ENCODE measurements around the gene EFNA4. TPM values are rescaled to one million over a fixed set of nuclear protein-coding genes. Genes with fewer than 3 reads are reported as not detected.
"Not testable (repeated sequence)": the region's sequence is repeated elsewhere in the genome, so short reads cannot be mapped to it uniquely, and the experiment has no call there.

Gene EFNA4
- total RNA-seq, 2 experiments from 2014 or later: 6.6 to 8.5 TPM

GRCh38 chr1:155107309-155108264, 44.0 kb downstream of the EFNA4 start:
- H3K27ac Mint-ChIP-seq: no peak overlapping the region
- H3K36me3 Mint-ChIP-seq (ENCODE audit: low read depth): no peaks in the 10 kb centered on the region
- no peaks in the 10 kb centered on the region for H3K4me1 Mint-ChIP-seq
- no peak overlapping the region for H3K4me3 Mint-ChIP-seq
- no peak for DNase-seq
- CTCF ChIA-PET: interaction anchor here (0.8 to 2.9 kb wide), 4 partner anchors 16 to 65 kb away, joined by 3 to 9 read pairs (median 3); partner anchors contain the start of gene KRTCAP2
- peaks cover 22% of the 10 kb centered on the region for H3K27me3 Mint-ChIP-seq
- POLR2A ChIA-PET: no interaction called here
- no peaks in the 10 kb centered on the region for H3K9me3 Mint-ChIP-seq

- POLR2A ChIA-PET: no interaction called here
- H3K4me1 Mint-ChIP-seq: no peaks in the 10 kb centered on the region
- no peak for DNase-seq
- peaks cover 22% of the 10 kb centered on the region for H3K27me3 Mint-ChIP-seq
- CTCF ChIA-PET: interaction anchor here (1.1 kb wide), 1 partner anchor 16 kb away, joined by 3 read pairs; no protein-coding TSS in a partner anchor
- H3K36me3 Mint-ChIP-seq (ENCODE audit: low read depth): no peaks in the 10 kb centered on the region
- H3K9me3 Mint-ChIP-seq: no peaks in the 10 kb centered on the region
- no peak overlapping the region for H3K4me3 Mint-ChIP-seq
- H3K27ac Mint-ChIP-seq: no peak overlapping the region
Measured at GRCh38 chr1:155108296-155108695, 44.8 kb downstream of the EFNA4 start.

GRCh38 chr1:155110381-155110780, 46.8 kb downstream of the EFNA4 start:
- Mint-ChIP-seq H3K27ac (no peak overlapping the region), H3K9me3 (no peaks in the 10 kb centered on the region), H3K4me1 (no peaks in the 10 kb centered on the region), H3K4me3 (no peak overlapping the region), H3K27me3 (peaks cover 19% of the 10 kb centered on the region), H3K36me3 (ENCODE audit: low read depth) (no peaks in the 10 kb centered on the region)
- CTCF ChIA-PET: no interaction called here
- no peak for DNase-seq
- POLR2A ChIA-PET: no interaction called here

GRCh38 chr1:155110826-155111225, 47.3 kb downstream of the EFNA4 start:
- Mint-ChIP-seq H3K27ac (no peak overlapping the region), H3K9me3 (no peaks in the 10 kb centered on the region), H3K27me3 (peaks cover 18% of the 10 kb centered on the region), H3K36me3 (ENCODE audit: low read depth) (no peaks in the 10 kb centered on the region), H3K4me3 (no peak overlapping the region), H3K4me1 (no peaks in the 10 kb centered on the region)
- CTCF ChIA-PET: no interaction called here
- DNase-seq: no peak
- POLR2A ChIA-PET: no interaction called here

GRCh38 chr1:155113450-155113980, 50.0 kb downstream of the EFNA4 start:
- CTCF ChIA-PET: no interaction called here
- POLR2A ChIA-PET: no interaction called here
- no peak overlapping the region for H3K4me3 Mint-ChIP-seq
- no peak overlapping the region for H3K27ac Mint-ChIP-seq
- H3K27me3 Mint-ChIP-seq: peaks cover 23% of the 10 kb centered on the region
- DNase-seq: no peak
- peaks cover 2% of the 10 kb centered on the region for H3K4me1 Mint-ChIP-seq
- no peaks in the 10 kb centered on the region for H3K36me3 Mint-ChIP-seq (ENCODE audit: low read depth)
- no peaks in the 10 kb centered on the region for H3K9me3 Mint-ChIP-seq

- Mint-ChIP-seq H3K4me3 (no peak overlapping the region), H3K27me3 (peaks cover 30% of the 10 kb centered on the region), H3K9me3 (no peaks in the 10 kb centered on the region), H3K27ac (no peak overlapping the region), H3K4me1 (peaks cover 2% of the 10 kb centered on the region), H3K36me3 (ENCODE audit: low read depth) (no peaks in the 10 kb centered on the region)
- CTCF ChIA-PET: interaction anchor here (0.8 to 1.6 kb wide), 4 partner anchors 20 to 51 kb away, joined by 3 to 5 read pairs (median 4); no protein-coding TSS in a partner anchor
- POLR2A ChIA-PET: interaction anchor here (1.6 kb wide), 1 partner anchor 12 kb away, joined by 5 read pairs; no protein-coding TSS in a partner anchor
- DNase-seq: no peak
Measured at GRCh38 chr1:155116113-155116764, 52.7 kb downstream of the EFNA4 start.

- Mint-ChIP-seq H3K27me3 (peaks cover 36% of the 10 kb centered on the region), H3K9me3 (no peaks in the 10 kb centered on the region), H3K4me1 (peaks cover 2% of the 10 kb centered on the region), H3K36me3 (ENCODE audit: low read depth) (no peaks in the 10 kb centered on the region), H3K27ac (no peak overlapping the region), H3K4me3 (no peak overlapping the region)
- no peak for DNase-seq
- POLR2A ChIA-PET: no interaction called here
- CTCF ChIA-PET: interaction anchor here (0.6 to 1.2 kb wide), 3 partner anchors 11 to 55 kb away, joined by 3 to 4 read pairs (median 3); partner anchors contain the start of gene KRTCAP2
Measured at GRCh38 chr1:155117610-155118009, 54.1 kb downstream of the EFNA4 start.

- POLR2A ChIA-PET: not testable (repeated sequence)
Measured at GRCh38 chr1:155118090-155118489, 54.5 kb downstream of the EFNA4 start.

More at GRCh38 chr1:155118090-155118489, 54.5 kb downstream of the EFNA4 start:
- H3K36me3 Mint-ChIP-seq (ENCODE audit: low read depth); H3K4me1 Mint-ChIP-seq; H3K9me3 Mint-ChIP-seq; DNase-seq; H3K4me3 Mint-ChIP-seq; H3K27ac Mint-ChIP-seq: not testable (repeated sequence)
- CTCF ChIA-PET: interaction anchor here (0.6 to 1.2 kb wide), 3 partner anchors 12 to 55 kb away, joined by 3 to 4 read pairs (median 3); partner anchors contain the start of gene KRTCAP2
- peaks cover 39% of the 10 kb centered on the region for H3K27me3 Mint-ChIP-seq

Other genes starting within 250 kb of the EFNA4 start
- gene KCNN3, start 193.5 kb upstream of the EFNA4 start, total RNA-seq: under 1 TPM in 1 of 2 experiments, not detected in 1; 0.10 TPM
- 10 to 100 TPM; 40.7 to 41.8 TPM for gene PMVK, start 127.0 kb upstream of the EFNA4 start, total RNA-seq
- 100 to 1,000 TPM; 169 TPM for gene PBXIP1, start 107.6 kb upstream of the EFNA4 start, total RNA-seq
- 10 to 100 TPM; 48.7 to 49.7 TPM for gene PYGO2, start 102.0 kb upstream of the EFNA4 start, total RNA-seq
- gene SHC1, start 93.0 kb upstream of the EFNA4 start, total RNA-seq: 10 to 100 TPM; 80.7 to 80.8 TPM
- 100 to 1,000 TPM; 151 to 162 TPM for gene CKS1B, start 89.1 kb upstream of the EFNA4 start, total RNA-seq
- 10 to 100 TPM; 34.7 to 35.1 TPM for gene FLAD1, start 80.4 kb upstream of the EFNA4 start, total RNA-seq
- 1 to 10 TPM in 1 of 2 experiments, under 1 TPM in 1; 0.35 to 1.2 TPM for gene LENEP, start 70.2 kb upstream of the EFNA4 start, total RNA-seq
- gene ZBTB7B, start 60.9 kb upstream of the EFNA4 start, total RNA-seq: 100 to 1,000 TPM; 151 to 152 TPM
- under 1 TPM; 0.18 to 0.40 TPM for gene DCST2, start 30.0 kb upstream of the EFNA4 start, total RNA-seq
- not detected for gene DCST1, start 29.9 kb upstream of the EFNA4 start, total RNA-seq
- 10 to 100 TPM; 73.9 to 76.4 TPM for gene ADAM15, start 12.4 kb upstream of the EFNA4 start, total RNA-seq
- 1 to 10 TPM; 3.9 to 4.9 TPM for gene EFNA3, start 15.1 kb downstream of the EFNA4 start, total RNA-seq
- gene EFNA1, start 64.1 kb downstream of the EFNA4 start, total RNA-seq: not detected
- 10 to 100 TPM; 50.4 to 52.6 TPM for gene SLC50A1, start 72.1 kb downstream of the EFNA4 start, total RNA-seq
- 10 to 100 TPM; 80.2 to 80.6 TPM for gene DPM3, start 76.8 kb downstream of the EFNA4 start, total RNA-seq
- gene KRTCAP2, start 109.6 kb downstream of the EFNA4 start, total RNA-seq: 100 to 1,000 TPM; 203 to 224 TPM
- 10 to 100 TPM; 17.8 to 18.3 TPM for gene TRIM46, start 110.1 kb downstream of the EFNA4 start, total RNA-seq
- 10 to 100 TPM; 30.7 to 32.3 TPM for gene THBS3, start 144.2 kb downstream of the EFNA4 start, total RNA-seq
- 10 to 100 TPM; 41.2 to 43.1 TPM for gene MTX1, start 145.0 kb downstream of the EFNA4 start, total RNA-seq
- 10 to 100 TPM; 26.3 to 27.3 TPM for gene ENTREP3, start 191.7 kb downstream of the EFNA4 start, total RNA-seq
- 10 to 100 TPM; 87.5 to 91.9 TPM for gene SCAMP3, start 198.6 kb downstream of the EFNA4 start, total RNA-seq
- 10 to 100 TPM; 78.0 to 82.0 TPM for gene CLK2, start 209.8 kb downstream of the EFNA4 start, total RNA-seq
- gene HCN3, start 213.7 kb downstream of the EFNA4 start, total RNA-seq: 1 to 10 TPM; 3.7 to 4.9 TPM
- gene PKLR, start 237.7 kb downstream of the EFNA4 start, total RNA-seq: not detected
- 100 to 1,000 TPM; 350 to 352 TPM for gene FDPS, start 245.1 kb downstream of the EFNA4 start, total RNA-seq